ENCODE data around the gene ADSS1.

The ADSS1 gene

GRCh38 chr14:104771374-104771773, 47.3 kb downstream of the ADSS1 start:
- no peaks in the 10 kb centered on the region for H3K27me3 ChIP-seq (replicated peaks)
- H3K27ac ChIP-seq = no peak overlapping the region
- peaks cover 39% of the 10 kb centered on the region for H3K36me3 ChIP-seq (replicated peaks)
- H3K4me3 ChIP-seq (ENCODE audit: low read depth, low read length) = no peak overlapping the region
- in situ Hi-C loops (cut with HindIII; ENCODE audit: low pct_ligation_motif_present, low sequenced_read_pairs) = no loop called here
- no peak for DNase-seq
- TF ChIP-seq CTCF (IDR thresholded peaks at IDR 0.05; ENCODE audit: low read depth, low read length, missing control alignments) = no peak

GRCh38 chr14:104771918-104772706, 48.1 kb downstream of the ADSS1 start:
- H3K27ac ChIP-seq = no peak overlapping the region
- no peaks in the 10 kb centered on the region for H3K27me3 ChIP-seq (replicated peaks)
- no peak for DNase-seq
- H3K4me3 ChIP-seq (ENCODE audit: low read depth, low read length) = no peak overlapping the region
- in situ Hi-C loops (cut with HindIII; ENCODE audit: low pct_ligation_motif_present, low sequenced_read_pairs) = no loop called here
- peaks cover 44% of the 10 kb centered on the region for H3K36me3 ChIP-seq (replicated peaks)
- TF ChIP-seq CTCF (IDR thresholded peaks at IDR 0.05; ENCODE audit: low read depth, low read length, missing control alignments) = no peak

GRCh38 chr14:104772707-104773504, 48.9 kb downstream of the ADSS1 start:
- Histone ChIP-seq H3K36me3 (replicated peaks) (peaks cover 44% of the 10 kb centered on the region), H3K4me3 (ENCODE audit: low read depth, low read length) (no peak overlapping the region), H3K27me3 (replicated peaks) (no peaks in the 10 kb centered on the region), H3K27ac (no peak overlapping the region)
- in situ Hi-C loops (cut with HindIII; ENCODE audit: low pct_ligation_motif_present, low sequenced_read_pairs) = no loop called here
- TF ChIP-seq CTCF (IDR thresholded peaks at IDR 0.05; ENCODE audit: low read depth, low read length, missing control alignments) = no peak
- no peak for DNase-seq

- in situ Hi-C loops (cut with HindIII; ENCODE audit: low pct_ligation_motif_present, low sequenced_read_pairs) = no loop called here
- no peaks in the 10 kb centered on the region for H3K27me3 ChIP-seq (replicated peaks)
- no peak overlapping the region for H3K4me3 ChIP-seq (ENCODE audit: low read depth, low read length)
- TF ChIP-seq CTCF (IDR thresholded peaks at IDR 0.05; ENCODE audit: low read depth, low read length, missing control alignments) = peak; percentile 13
- no peak overlapping the region for H3K27ac ChIP-seq
- H3K36me3 ChIP-seq (replicated peaks) = peaks cover 44% of the 10 kb centered on the region
- no peak for DNase-seq
Measured at GRCh38 chr14:104773505-104774452, 49.8 kb downstream of the ADSS1 start.

- in situ Hi-C loops (cut with HindIII; ENCODE audit: low pct_ligation_motif_present, low sequenced_read_pairs) = no loop called here
- Histone ChIP-seq H3K27me3 (replicated peaks) (no peaks in the 10 kb centered on the region), H3K4me3 (ENCODE audit: low read depth, low read length) (no peak overlapping the region), H3K27ac (no peak overlapping the region), H3K36me3 (replicated peaks) (peaks cover 44% of the 10 kb centered on the region)
- TF ChIP-seq CTCF (IDR thresholded peaks at IDR 0.05; ENCODE audit: low read depth, low read length, missing control alignments) = no peak
- no peak for DNase-seq
Measured at GRCh38 chr14:104774453-104775072, 50.5 kb downstream of the ADSS1 start.
